HepG2 (cell line): ENCODE measurements around the gene MPC2.

Experiments
- CBX5 ChIP-seq: sonication (generic); formaldehyde crosslinking; IDR thresholded peaks from 2 replicates; pipeline ENCODE4 v1.4.0; 2020; ENCODE audit warnings: missing genetic modification reagents, borderline replicate concordance
- CREB1 ChIP-seq, 2 experiments: fragments of 450-650 bp in 1 of 2; IDR thresholded peaks; 2 replicates each; pipeline ENCODE4 v1.6.1; 2016 to 2017; ENCODE audit warnings: control low read depth in 1 of 2, mild to moderate bottlenecking in 1 of 2, missing compliant biosample characterization in 1 of 2, missing genetic modification characterization in 1 of 2
- EP300 ChIP-seq, 3 experiments: sonication (generic) in 1 of 3; formaldehyde crosslinking in 1 of 3; IDR thresholded peaks; 2 replicates each; pipeline versions ENCODE4 v1.5.1 to v1.6.1; 2011 to 2020; ENCODE audit warnings: low read depth in 2 of 3, low read length in 2 of 3, borderline replicate concordance in 1 of 3, improper control_type of control experiment in 1 of 3, mild to moderate bottlenecking in 1 of 3, missing genetic modification reagents in 1 of 3, moderate library complexity in 1 of 3
- EZH2 ChIP-seq: conservative IDR thresholded peaks from 2 replicates; pipeline ENCODE4 v1.6.1; 2012; ENCODE audit warnings: mild to moderate bottlenecking, low read depth, low read length, moderate library complexity
- HHEX ChIP-seq: IDR thresholded peaks from 2 replicates; pipeline ENCODE4 v1.6.1; 2016; ENCODE audit warnings: control low read depth
- KDM1A ChIP-seq: IDR thresholded peaks from 2 replicates; pipeline ENCODE4 v1.6.1; 2016; ENCODE audit warnings: missing compliant biosample characterization
- POLR2A ChIP-seq, 2 experiments: IDR thresholded peaks; 2 replicates each; pipeline ENCODE4 v1.6.1; 2011; ENCODE audit warnings: low read depth in 2 of 2, low read length in 2 of 2, mild to moderate bottlenecking in 1 of 2, moderate library complexity in 1 of 2; ENCODE audit not compliant: insufficient read depth in 1 of 2
- ZNF124 ChIP-seq: sonication (generic); formaldehyde crosslinking; IDR thresholded peaks from 2 replicates; pipeline ENCODE4 v1.4.0; 2020; ENCODE audit warnings: missing genetic modification reagents
- ZNF563 ChIP-seq: sonication (generic); formaldehyde crosslinking; IDR thresholded peaks from 2 replicates; pipeline ENCODE4 v1.8.0; 2022; ENCODE audit warnings: mild to moderate bottlenecking, moderate library complexity, missing genetic modification reagents
- TF ChIP-seq, protein P1 (sequence below): sonication (generic); formaldehyde crosslinking; IDR thresholded peaks from 2 replicates; pipeline ENCODE4 v1.5.0; 2020; ENCODE audit warnings: mild to moderate bottlenecking, missing genetic modification reagents, moderate library complexity
- TF ChIP-seq, protein P2 (sequence below): sonication (generic); formaldehyde crosslinking; IDR thresholded peaks from 2 replicates; pipeline ENCODE4 v1.4.0; 2020; ENCODE audit warnings: missing genetic modification reagents
- TF ChIP-seq, protein P3 (sequence below): sonication (generic); formaldehyde crosslinking; IDR thresholded peaks from 2 replicates; pipeline ENCODE4 v1.5.1; 2020; ENCODE audit warnings: mild to moderate bottlenecking, missing genetic modification reagents

DNA sequence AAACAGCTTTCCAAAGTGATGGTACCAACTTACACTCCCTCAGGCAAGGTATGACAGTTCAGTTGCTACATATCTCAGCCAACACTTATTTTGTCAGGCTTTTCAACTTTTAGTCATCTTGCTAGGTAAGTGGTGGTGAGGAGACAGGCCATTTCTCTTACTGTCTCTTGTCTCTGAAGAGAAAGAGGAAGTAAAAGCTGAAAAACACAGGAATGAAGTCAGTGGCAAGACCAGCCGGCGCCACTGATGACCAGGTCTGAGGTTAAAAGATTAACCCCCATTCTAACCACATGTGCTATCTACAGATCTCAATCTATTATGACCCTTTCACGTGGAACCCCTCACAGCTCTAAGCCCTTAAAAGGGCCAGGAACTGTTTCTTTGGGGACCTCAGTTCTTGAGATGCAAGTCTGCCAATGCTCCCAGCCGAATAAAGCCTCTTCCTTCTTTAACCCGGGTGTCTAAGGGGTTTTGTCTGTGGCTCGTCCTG lies 27.1 kb downstream of the MPC2 start:
- TF ChIP-seq, protein P1, sequence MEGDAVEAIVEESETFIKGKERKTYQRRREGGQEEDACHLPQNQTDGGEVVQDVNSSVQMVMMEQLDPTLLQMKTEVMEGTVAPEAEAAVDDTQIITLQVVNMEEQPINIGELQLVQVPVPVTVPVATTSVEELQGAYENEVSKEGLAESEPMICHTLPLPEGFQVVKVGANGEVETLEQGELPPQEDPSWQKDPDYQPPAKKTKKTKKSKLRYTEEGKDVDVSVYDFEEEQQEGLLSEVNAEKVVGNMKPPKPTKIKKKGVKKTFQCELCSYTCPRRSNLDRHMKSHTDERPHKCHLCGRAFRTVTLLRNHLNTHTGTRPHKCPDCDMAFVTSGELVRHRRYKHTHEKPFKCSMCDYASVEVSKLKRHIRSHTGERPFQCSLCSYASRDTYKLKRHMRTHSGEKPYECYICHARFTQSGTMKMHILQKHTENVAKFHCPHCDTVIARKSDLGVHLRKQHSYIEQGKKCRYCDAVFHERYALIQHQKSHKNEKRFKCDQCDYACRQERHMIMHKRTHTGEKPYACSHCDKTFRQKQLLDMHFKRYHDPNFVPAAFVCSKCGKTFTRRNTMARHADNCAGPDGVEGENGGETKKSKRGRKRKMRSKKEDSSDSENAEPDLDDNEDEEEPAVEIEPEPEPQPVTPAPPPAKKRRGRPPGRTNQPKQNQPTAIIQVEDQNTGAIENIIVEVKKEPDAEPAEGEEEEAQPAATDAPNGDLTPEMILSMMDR (CRISPR knock-in tag), result no peak
- no peak for TF ChIP-seq ZNF563 (CRISPR knock-in tag)
- TF ChIP-seq KDM1A (CRISPR knock-in tag), result no peak
- no peak for TF ChIP-seq HHEX (CRISPR knock-in tag)
- TF ChIP-seq CREB1 (IDR thresholded peaks at IDR 0.05), result no peak
- TF ChIP-seq CREB1 (CRISPR knock-in tag; IDR thresholded peaks at IDR 0.05), result no peak
- TF ChIP-seq, protein P2, sequence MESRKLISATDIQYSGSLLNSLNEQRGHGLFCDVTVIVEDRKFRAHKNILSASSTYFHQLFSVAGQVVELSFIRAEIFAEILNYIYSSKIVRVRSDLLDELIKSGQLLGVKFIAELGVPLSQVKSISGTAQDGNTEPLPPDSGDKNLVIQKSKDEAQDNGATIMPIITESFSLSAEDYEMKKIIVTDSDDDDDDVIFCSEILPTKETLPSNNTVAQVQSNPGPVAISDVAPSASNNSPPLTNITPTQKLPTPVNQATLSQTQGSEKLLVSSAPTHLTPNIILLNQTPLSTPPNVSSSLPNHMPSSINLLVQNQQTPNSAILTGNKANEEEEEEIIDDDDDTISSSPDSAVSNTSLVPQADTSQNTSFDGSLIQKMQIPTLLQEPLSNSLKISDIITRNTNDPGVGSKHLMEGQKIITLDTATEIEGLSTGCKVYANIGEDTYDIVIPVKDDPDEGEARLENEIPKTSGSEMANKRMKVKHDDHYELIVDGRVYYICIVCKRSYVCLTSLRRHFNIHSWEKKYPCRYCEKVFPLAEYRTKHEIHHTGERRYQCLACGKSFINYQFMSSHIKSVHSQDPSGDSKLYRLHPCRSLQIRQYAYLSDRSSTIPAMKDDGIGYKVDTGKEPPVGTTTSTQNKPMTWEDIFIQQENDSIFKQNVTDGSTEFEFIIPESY (CRISPR knock-in tag), result no peak
- TF ChIP-seq EZH2, result no peak
- TF ChIP-seq, protein P3, sequence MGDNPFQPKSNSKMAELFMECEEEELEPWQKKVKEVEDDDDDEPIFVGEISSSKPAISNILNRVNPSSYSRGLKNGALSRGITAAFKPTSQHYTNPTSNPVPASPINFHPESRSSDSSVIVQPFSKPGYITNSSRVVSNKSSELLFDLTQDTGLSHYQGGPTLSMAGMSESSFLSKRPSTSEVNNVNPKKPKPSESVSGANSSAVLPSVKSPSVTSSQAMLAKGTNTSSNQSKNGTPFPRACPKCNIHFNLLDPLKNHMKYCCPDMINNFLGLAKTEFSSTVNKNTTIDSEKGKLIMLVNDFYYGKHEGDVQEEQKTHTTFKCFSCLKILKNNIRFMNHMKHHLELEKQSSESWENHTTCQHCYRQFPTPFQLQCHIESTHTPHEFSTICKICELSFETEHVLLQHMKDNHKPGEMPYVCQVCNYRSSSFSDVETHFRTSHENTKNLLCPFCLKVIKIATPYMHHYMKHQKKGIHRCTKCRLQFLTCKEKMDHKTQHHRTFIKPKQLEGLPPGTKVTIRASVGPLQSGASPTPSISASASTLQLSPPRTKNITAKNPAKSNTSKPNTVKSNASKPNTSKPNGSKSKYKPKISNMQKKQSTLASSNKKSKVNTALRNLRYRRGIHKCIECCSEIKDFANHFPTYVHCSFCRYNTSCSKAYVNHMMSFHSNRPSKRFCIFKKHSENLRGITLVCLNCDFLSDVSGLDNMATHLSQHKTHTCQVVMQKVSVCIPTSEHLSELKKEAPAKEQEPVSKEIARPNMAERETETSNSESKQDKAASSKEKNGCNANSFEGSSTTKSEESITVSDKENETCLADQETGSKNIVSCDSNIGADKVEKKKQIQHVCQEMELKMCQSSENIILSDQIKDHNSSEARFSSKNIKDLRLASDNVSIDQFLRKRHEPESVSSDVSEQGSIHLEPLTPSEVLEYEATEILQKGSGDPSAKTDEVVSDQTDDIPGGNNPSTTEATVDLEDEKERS (CRISPR knock-in tag), result no peak
- no peak for TF ChIP-seq EP300 (IDR thresholded peaks at IDR 0.05; ENCODE audit: low read depth in 2 of 2, low read length in 2 of 2)
- no peak for TF ChIP-seq EP300 (CRISPR knock-in tag; IDR thresholded peaks at IDR 0.05; ENCODE audit: borderline replicate concordance)
- TF ChIP-seq POLR2A (IDR thresholded peaks at IDR 0.05; ENCODE audit: insufficient read depth in 1 of 2, low read depth in 2 of 2, low read length in 2 of 2), result no peak
- no peak for TF ChIP-seq ZNF124 (CRISPR knock-in tag)
- no peak for TF ChIP-seq CBX5
